Endodermal cell (in vitro differentiated cells): ENCODE data around the gene TOMM22. TPM values are rescaled to one million over a fixed set of nuclear protein-coding genes. Genes with fewer than 3 reads are reported as not detected.

ENCODE experiments used
- DNase-seq: peaks from one replicate; pipeline ENCODE4 v3.0.0-alpha.2; 2017
- H3K27ac ChIP-seq: 2 replicates; pipeline ENCODE4 v1.5.1; 2013; ENCODE audit warnings: mild to moderate bottlenecking, low read depth, low read length, moderate library complexity
- H3K27me3 ChIP-seq: 2 replicates; pipeline ENCODE4 v1.6.1; 2013; ENCODE audit warnings: mild to moderate bottlenecking, low read length, moderate library complexity; ENCODE audit not compliant: insufficient read depth, control insufficient read depth, poor library complexity, severe bottlenecking
- H3K36me3 ChIP-seq: 2 replicates; pipeline ENCODE4 v1.7.0; 2013; ENCODE audit warnings: mild to moderate bottlenecking, low read length, moderate library complexity; ENCODE audit not compliant: control insufficient read depth, insufficient read depth
- H3K4me1 ChIP-seq: one replicate; pipeline ENCODE4 v1.7.0; 2013; ENCODE audit warnings: low read length; ENCODE audit not compliant: control insufficient read depth, insufficient read depth
- H3K4me3 ChIP-seq: 2 replicates; pipeline ENCODE4 v1.5.1; 2013; ENCODE audit warnings: mild to moderate bottlenecking, low read length, moderate library complexity
- H3K9ac ChIP-seq: 2 replicates; pipeline ENCODE4 v1.6.1; 2013; ENCODE audit warnings: mild to moderate bottlenecking, low read length, moderate library complexity; ENCODE audit not compliant: poor library complexity, severe bottlenecking; ENCODE audit errors: extremely low read depth
- H3K9me3 ChIP-seq: 2 replicates; pipeline ENCODE4 v1.6.1; 2013; ENCODE audit warnings: mild to moderate bottlenecking, low read length, moderate library complexity; ENCODE audit not compliant: control insufficient read depth
- H3K27ac Mint-ChIP-seq: 2 replicates; pipeline ENCODE4 v1.8.0; 2020; ENCODE audit warnings: mixed read lengths
- H3K27me3 Mint-ChIP-seq: 2 replicates; pipeline ENCODE4 v1.8.0; 2021; ENCODE audit warnings: mild to moderate bottlenecking, mixed read lengths; ENCODE audit not compliant: insufficient read depth
- H3K36me3 Mint-ChIP-seq: 2 replicates; pipeline ENCODE4 v1.8.0; 2020; ENCODE audit warnings: low read depth, mixed read lengths
- H3K4me1 Mint-ChIP-seq: 2 replicates; pipeline ENCODE4 v1.8.0; 2020; ENCODE audit warnings: mixed read lengths
- H3K4me3 Mint-ChIP-seq: 2 replicates; pipeline ENCODE4 v1.8.0; 2020; ENCODE audit warnings: mild to moderate bottlenecking, moderate library complexity, mixed read lengths
- H3K9me3 Mint-ChIP-seq: 2 replicates; pipeline ENCODE4 v1.8.0; 2020; ENCODE audit warnings: mild to moderate bottlenecking, mixed read lengths
- WGBS, 2 experiments: methylation state at CpG; one replicate each; pipeline versions ENCODE4 v1.1.5 to v1.1.7; 2013; ENCODE audit warnings: missing lambda C conversion rate in 2 of 2, mixed read lengths in 1 of 2; ENCODE audit not compliant: insufficient coverage in 1 of 2, insufficient read length in 1 of 2; 5-methylcytosine and 5-hydroxymethylcytosine counted together
- total RNA-seq, 2 donors: library from RNA; stranded (reverse); fragmentation: NEBNext Ultra II Directional in 1 of 2; extraction: Animal tissue kit (Norgen Biotek cat#: 25700) in 1 of 2; gene quantifications; 2 replicates in 1 of 2; 3 replicates in 1 of 2; pipeline ENCODE4 v1.2.1, GENCODE V29; 2021
- TF ChIP-seq, protein P1 (sequence below): fragments of 200-600 bp; sonication (generic); conservative IDR thresholded peaks from 2 replicates; pipeline ENCODE4 v1.5.0; 2021; ENCODE audit warnings: antibody characterized with exemption, mild to moderate bottlenecking

Gene TOMM22
- total RNA-seq, 2 donors from 2014 or later: 114 to 119 TPM

DNA sequence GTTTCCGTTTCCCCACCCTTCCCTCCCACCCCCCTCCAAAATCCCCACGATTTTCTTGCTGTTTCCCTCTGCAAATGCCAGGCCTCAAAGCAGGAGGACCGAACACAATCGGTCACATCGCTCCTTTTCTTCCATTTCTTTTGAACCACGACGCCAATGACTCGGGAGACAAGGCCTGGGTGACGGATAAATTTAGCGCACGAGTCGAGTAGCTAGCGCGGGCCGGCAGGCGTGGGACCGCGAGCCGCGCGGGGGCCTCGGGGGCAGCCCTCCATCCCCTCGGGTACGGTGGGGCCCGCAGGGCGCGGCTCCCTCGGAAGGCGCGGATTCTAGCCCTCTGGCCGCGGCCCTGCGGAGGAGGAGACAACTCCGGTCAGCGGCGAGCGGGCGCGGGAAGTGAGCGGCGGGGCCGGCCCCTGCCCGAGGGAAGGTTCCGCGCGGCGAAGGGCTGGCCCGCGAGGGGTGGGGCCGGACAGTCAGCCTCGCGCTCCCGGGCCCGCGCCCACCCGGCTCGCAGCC, 18.6 kb downstream of the TOMM22 start:
- TF ChIP-seq, protein P1, sequence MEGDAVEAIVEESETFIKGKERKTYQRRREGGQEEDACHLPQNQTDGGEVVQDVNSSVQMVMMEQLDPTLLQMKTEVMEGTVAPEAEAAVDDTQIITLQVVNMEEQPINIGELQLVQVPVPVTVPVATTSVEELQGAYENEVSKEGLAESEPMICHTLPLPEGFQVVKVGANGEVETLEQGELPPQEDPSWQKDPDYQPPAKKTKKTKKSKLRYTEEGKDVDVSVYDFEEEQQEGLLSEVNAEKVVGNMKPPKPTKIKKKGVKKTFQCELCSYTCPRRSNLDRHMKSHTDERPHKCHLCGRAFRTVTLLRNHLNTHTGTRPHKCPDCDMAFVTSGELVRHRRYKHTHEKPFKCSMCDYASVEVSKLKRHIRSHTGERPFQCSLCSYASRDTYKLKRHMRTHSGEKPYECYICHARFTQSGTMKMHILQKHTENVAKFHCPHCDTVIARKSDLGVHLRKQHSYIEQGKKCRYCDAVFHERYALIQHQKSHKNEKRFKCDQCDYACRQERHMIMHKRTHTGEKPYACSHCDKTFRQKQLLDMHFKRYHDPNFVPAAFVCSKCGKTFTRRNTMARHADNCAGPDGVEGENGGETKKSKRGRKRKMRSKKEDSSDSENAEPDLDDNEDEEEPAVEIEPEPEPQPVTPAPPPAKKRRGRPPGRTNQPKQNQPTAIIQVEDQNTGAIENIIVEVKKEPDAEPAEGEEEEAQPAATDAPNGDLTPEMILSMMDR: no peak

DNA sequence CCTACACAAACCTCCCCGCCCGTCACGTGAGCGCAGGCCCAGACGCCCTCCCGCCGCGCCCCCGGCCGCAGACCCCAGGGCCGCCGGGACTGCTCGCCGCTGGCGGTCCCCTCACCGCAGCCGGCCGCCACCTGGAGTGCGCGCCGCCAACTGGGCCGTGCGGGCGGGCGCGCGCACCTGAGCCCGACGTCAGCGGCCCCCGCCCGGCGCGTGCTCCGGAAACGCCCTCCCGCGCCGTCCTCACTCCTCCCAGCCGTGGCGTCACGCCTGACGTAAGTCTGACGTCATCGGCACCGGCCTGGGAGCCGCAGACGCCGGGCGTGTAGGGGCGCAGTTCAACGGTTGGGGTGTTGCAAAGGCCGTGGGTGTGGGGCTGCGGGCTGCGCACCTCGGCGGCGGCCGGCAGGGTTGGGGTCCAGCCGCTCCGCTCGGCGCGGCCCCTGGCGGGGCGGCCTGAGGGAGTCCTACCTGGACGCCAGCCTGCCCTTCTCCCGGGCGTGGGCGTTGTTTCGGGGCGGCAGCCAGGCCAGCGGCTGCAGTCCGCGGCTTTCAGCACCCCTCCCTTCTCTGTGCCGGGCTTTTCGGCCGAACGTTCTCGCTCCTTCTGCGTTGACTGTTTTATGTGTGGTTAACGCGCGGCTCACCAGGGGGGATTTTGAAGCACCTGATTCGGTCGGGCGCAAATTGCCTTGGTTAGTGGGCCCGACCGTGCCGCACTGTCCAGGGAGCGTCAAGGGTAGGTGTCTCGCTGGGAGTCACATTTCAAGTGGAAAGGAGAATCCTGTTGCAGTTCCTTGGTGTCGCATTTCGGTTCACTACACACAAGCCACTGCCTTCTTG, 19.3 kb downstream of the TOMM22 start, which contains the start of gene JOSD1:
TSS of gene JOSD1 (minus strand) at position 155 of the 840 bp plus-strand sequence. CDS start 956 bp downstream, outside the sequence.
- H3K27ac Mint-ChIP-seq: peak within 1 kb of the TSS; percentile 98

More for the DNA sequence above, 18.6 kb downstream of the TOMM22 start:
- H3K4me3 ChIP-seq: peak overlapping the region; percentile 86
- peaks cover 17% of the 10 kb centered on the region for H3K36me3 Mint-ChIP-seq
- H3K27ac Mint-ChIP-seq: peak overlapping the region; percentile 95
- peak overlapping the region; percentile 87 for H3K9ac ChIP-seq
- H3K4me1 ChIP-seq: peaks cover 5% of the 10 kb centered on the region
- no peaks in the 10 kb centered on the region for H3K9me3 Mint-ChIP-seq
- H3K36me3 ChIP-seq: no peaks in the 10 kb centered on the region
- no peak for DNase-seq
- peaks cover 46% of the 10 kb centered on the region for H3K4me1 Mint-ChIP-seq
- no peaks in the 10 kb centered on the region for H3K27me3 Mint-ChIP-seq
- 0 to 1% methylated on average over 24 to 57 of the region's 57 CpGs for WGBS, 2 experiments
- no peaks in the 10 kb centered on the region for H3K9me3 ChIP-seq
- peak overlapping the region; percentile 82 for H3K4me3 Mint-ChIP-seq
- H3K27ac ChIP-seq: peak overlapping the region; percentile 86
- H3K27me3 ChIP-seq: no peaks in the 10 kb centered on the region

DNA sequence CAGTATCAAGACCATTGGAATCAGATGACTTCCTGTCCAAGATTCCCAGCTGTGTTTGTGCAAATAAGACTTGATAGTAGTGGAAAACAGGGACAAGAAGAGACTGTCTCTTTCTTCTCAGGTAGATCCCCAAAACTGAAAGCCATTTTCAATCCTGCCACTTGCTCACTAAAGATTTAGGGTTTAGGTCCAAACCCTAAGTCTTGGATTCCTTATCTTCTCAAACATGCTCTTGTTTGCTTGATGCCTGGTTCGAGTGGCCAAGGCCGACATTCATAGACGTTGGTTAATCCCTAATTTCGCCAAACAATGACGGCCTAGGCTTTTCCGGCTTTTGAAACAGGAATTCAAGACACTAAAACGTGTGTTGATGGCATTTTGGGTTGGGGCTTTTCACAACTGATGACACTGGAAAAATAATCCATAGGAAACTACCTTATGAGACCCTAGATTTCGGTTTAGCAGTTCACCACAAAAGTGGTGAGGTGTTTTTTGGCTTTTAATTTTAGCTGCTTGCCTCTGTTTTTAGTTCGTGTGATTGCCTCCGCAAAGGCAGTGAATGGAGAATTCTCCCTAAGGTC, 23.0 kb downstream of the TOMM22 start:
- peak overlapping the region; percentile 72 for H3K4me3 ChIP-seq
- no peaks in the 10 kb centered on the region for H3K9me3 Mint-ChIP-seq
- DNase-seq: no peak
- peak overlapping the region; percentile 99 for H3K27ac Mint-ChIP-seq
- peak overlapping the region; percentile 51 for H3K9ac ChIP-seq
- H3K9me3 ChIP-seq: no peaks in the 10 kb centered on the region
- no peaks in the 10 kb centered on the region for H3K27me3 Mint-ChIP-seq
- H3K27ac ChIP-seq: peak overlapping the region; percentile 59
- TF ChIP-seq, protein P1: no peak
- H3K36me3 ChIP-seq: peaks cover 8% of the 10 kb centered on the region
- H3K4me1 ChIP-seq: peaks cover 4% of the 10 kb centered on the region
- 44 to 45% methylated on average over 5 to 10 of the region's 10 CpGs for WGBS, 2 experiments
- peak overlapping the region; percentile 86 for H3K4me3 Mint-ChIP-seq
- peaks cover 2% of the 10 kb centered on the region for H3K36me3 Mint-ChIP-seq
- no peaks in the 10 kb centered on the region for H3K27me3 ChIP-seq
- H3K4me1 Mint-ChIP-seq: peaks cover 38% of the 10 kb centered on the region

More for the DNA sequence above, 19.3 kb downstream of the TOMM22 start, which contains the start of gene JOSD1:
- H3K27me3 Mint-ChIP-seq: no peaks in the 10 kb centered on the region
- Histone ChIP-seq H3K4me1 (peaks cover 5% of the 10 kb centered on the region), H3K27me3 (no peaks in the 10 kb centered on the region), H3K27ac (peak within 1 kb of the TSS; percentile 86), H3K4me3 (peak within 1 kb of the TSS; percentile 88), H3K9ac (peak within 1 kb of the TSS; percentile 90), H3K9me3 (no peaks in the 10 kb centered on the region), H3K36me3 (no peaks in the 10 kb centered on the region)
- DNase-seq: peak; percentile 96
- TF ChIP-seq, protein P1: peak; percentile 22
- H3K4me3 Mint-ChIP-seq: peak within 1 kb of the TSS; percentile 82
- H3K9me3 Mint-ChIP-seq: no peaks in the 10 kb centered on the region
- H3K36me3 Mint-ChIP-seq: peaks cover 17% of the 10 kb centered on the region
- H3K4me1 Mint-ChIP-seq: peaks cover 46% of the 10 kb centered on the region
- 1% methylated on average over 42 to 94 of the region's 94 CpGs for WGBS, 2 experiments
